Neuron (in vitro differentiated cells): ENCODE results near the gene ITGA4.

Experiments
- H2AFZ ChIP-seq: one replicate; pipeline ENCODE4 v1.6.1; 2013; ENCODE audit warnings: low read depth, mild to moderate bottlenecking, inconsistent platforms, low read length, moderate library complexity
- H3K27me3 ChIP-seq: one replicate; pipeline ENCODE4 v1.6.1; 2013; ENCODE audit warnings: low read length; ENCODE audit not compliant: insufficient read depth
- H3K36me3 ChIP-seq: one replicate; pipeline ENCODE4 v1.6.1; 2013; ENCODE audit warnings: low read length; ENCODE audit not compliant: insufficient read depth
- H3K4me1 ChIP-seq: one replicate; pipeline ENCODE4 v1.6.1; 2013; ENCODE audit warnings: low read length; ENCODE audit not compliant: insufficient read depth
- H3K4me3 ChIP-seq: 2 replicates; pipeline ENCODE4 v1.5.1; 2013; ENCODE audit warnings: mild to moderate bottlenecking, low read length, moderate library complexity
- H3K9me3 ChIP-seq: one replicate; pipeline ENCODE4 v1.6.1; 2013; ENCODE audit warnings: low read length

Gene ITGA4

DNA sequence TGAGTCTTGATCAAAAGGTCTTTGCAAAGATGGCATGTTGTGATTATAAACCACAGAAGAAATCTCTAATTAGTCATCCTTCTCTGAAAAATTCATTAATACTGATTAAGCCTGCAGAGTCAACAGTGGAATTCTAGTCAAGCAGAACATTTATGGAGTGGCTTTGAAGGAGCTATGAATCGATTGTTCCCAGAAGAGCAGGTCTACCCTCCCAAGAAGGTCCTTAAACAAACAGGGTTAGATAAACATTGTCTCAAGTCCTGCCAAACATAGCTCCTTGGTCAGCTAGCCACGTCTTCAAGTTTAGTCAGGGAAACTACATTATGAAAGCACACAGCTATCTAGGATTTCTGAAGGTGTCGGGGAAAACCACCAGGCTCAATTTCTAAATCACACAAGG, 88.9 kb downstream of the ITGA4 start:
- H3K9me3 ChIP-seq: no peaks in the 10 kb centered on the region
- H3K4me1 ChIP-seq: no peaks in the 10 kb centered on the region
- no peaks in the 10 kb centered on the region for H3K36me3 ChIP-seq
- no peaks in the 10 kb centered on the region for H3K27me3 ChIP-seq
- no peak overlapping the region for H3K4me3 ChIP-seq
- no peak overlapping the region for H2AFZ ChIP-seq

DNA sequence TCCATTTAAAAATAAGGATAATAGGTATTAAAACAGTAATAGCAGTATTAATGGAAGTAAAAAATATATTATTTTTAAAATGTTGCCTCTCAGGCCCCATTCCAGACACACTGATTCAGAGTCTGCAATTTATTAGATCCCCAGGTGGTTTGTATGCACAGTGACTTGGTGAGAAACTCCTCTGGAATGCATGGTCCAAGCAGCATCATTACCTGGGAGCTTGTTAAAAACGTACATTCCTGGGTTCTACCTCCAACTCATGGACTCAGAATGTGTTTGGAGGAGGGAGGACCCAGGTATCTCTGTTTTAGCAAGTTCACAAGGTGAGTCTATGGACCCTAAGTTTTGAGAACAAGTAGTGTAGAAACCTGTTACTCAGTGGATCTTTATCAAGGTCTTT, 95.6 kb downstream of the ITGA4 start:
- H3K4me1 ChIP-seq: no peaks in the 10 kb centered on the region
- no peaks in the 10 kb centered on the region for H3K36me3 ChIP-seq
- no peak overlapping the region for H2AFZ ChIP-seq
- H3K27me3 ChIP-seq: no peaks in the 10 kb centered on the region
- no peak overlapping the region for H3K4me3 ChIP-seq
- no peaks in the 10 kb centered on the region for H3K9me3 ChIP-seq

DNA sequence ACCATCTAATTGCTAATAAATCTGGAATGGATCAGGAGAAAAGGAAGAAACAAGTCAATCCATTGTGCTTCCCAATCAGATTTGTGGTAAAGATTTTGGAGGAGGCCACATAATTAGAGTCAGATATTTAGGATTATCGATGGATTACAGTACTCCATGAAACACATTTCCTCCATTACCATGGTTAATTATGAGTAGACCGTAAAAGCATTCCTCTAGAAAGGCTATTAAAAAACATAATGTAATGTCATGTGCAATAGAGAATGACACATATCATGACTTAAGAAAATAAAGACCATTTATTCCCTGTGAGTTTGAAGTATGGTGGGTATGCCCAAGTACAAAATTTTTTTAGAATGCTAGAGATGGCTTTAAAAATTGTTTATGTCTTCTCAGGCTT, 96.1 kb downstream of the ITGA4 start:
- Histone ChIP-seq H3K27me3 (no peaks in the 10 kb centered on the region), H3K9me3 (no peaks in the 10 kb centered on the region), H3K4me3 (no peak overlapping the region), H3K36me3 (no peaks in the 10 kb centered on the region), H2AFZ (no peak overlapping the region), H3K4me1 (no peaks in the 10 kb centered on the region)

DNA sequence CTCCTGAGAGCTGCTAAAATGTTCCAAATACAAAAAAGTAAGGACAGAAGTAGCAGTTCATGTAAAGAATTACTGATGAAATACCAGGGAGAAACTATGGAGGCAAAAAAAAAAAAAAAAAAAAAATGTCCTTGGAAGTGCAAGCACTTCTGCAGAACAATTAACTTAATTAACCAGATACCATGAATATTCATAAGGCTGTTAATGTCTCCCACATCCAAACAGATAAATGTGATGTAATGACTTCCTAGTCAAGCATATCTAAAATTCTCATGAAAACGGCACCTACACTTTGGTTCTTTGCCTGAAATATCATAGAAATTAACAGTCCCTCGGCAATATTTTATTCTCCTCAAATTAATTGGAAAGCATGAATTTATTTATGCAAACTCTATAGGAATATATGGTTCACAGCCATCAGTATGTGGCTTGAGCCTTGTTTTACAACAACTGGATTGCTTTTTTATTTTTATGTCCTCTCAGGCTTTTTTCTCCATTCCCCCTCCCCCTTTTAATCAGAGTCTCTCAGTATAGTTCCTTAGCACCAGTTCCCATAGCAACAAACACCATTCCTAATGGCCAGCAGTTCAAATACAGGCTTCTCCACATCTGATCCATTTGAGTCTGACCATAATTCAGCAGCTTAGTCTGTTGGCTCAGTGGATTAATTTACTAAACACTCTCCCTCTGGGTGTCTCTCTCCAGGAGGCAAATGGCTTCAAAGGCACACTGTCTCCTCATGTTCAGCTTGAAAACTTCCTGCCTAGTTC, 97.1 kb downstream of the ITGA4 start:
- no peaks in the 10 kb centered on the region for H3K4me1 ChIP-seq
- H3K27me3 ChIP-seq: no peaks in the 10 kb centered on the region
- H3K4me3 ChIP-seq: no peak overlapping the region
- no peaks in the 10 kb centered on the region for H3K9me3 ChIP-seq
- H3K36me3 ChIP-seq: no peaks in the 10 kb centered on the region
- no peak overlapping the region for H2AFZ ChIP-seq

DNA sequence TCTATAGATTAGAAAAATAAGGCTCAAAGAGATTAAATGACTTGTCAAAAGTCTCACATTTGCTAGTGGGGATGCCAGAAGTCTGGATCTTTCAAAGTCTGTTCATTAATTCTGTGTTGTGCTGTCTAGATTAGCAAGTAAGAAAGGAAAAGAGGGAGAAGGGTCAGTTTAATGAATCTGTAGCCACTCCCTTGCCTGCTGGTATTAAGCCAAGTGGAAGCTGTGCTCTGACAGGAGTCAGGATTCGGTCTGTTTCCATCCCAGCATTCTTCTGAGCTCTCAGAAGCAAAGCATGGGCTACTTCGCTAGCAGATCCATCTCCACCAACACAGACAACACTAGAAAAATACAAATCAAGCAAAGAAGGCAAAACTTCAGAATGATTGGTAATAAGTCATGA, 101.2 kb downstream of the ITGA4 start:
- Histone ChIP-seq H3K36me3 (no peaks in the 10 kb centered on the region), H2AFZ (no peak overlapping the region), H3K4me3 (no peak overlapping the region), H3K27me3 (no peaks in the 10 kb centered on the region), H3K4me1 (no peaks in the 10 kb centered on the region), H3K9me3 (no peaks in the 10 kb centered on the region)

DNA sequence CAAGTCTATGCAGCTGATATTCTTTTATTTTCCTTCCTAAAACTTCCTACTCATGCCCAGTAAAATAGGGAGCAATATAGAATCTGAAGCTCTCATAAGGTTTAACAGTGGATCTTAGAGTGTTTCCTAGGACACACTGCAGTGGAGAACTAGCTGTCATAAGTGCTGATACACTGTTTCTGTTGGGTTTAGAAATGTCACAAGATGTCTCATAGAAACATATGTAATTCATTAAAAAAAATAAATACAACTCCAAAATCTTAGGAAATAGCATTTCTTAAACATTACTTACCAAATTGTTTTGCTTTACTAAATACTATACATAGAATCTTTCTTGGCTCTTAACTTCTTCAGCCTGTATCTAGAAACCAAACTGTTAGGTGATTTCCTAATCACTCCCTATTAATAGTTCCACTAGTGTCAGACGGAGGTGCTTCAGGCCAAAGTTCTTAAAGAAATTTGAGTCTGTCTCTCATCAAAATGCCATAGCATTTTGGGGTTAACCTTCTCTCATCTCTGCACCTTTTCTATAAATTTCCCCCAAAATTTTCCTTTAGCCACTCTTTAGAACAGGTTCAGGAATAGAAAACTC, 106.0 kb downstream of the ITGA4 start:
- H3K4me1 ChIP-seq: no peaks in the 10 kb centered on the region
- H3K4me3 ChIP-seq: no peak overlapping the region

DNA sequence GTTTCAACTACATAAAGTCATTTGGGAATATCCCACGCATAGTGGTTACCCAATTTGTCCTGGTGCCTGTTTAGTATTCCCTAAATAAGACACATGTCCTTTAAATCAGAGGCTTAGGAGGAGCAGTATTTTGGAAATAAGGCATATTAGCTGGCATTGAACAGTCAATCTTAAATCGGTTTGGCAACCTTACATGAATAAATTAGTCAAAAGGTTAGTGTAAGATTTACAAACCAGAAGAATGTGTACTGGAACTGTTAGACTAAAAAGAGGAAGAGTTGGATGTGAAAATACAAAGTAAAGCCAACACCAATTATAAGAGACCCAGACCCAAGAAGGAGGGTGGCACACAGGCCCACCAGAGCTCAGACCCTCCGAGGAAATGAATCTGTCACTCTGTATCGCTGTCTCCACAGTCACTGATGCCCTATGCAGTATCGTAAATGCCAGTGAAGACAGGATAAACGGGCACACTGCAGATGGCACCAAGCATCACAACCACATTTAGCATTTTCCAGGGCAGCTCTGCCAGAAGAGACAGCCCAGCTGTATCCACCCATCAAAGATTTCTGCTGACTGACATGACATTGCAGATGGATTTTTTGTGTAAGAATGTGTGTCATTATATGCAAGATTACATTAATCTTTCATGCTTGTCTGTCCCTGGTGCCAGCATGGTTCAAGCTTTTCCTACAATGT, 109.3 kb downstream of the ITGA4 start:
- H3K4me1 ChIP-seq: no peaks in the 10 kb centered on the region
- no peaks in the 10 kb centered on the region for H3K9me3 ChIP-seq
- no peaks in the 10 kb centered on the region for H3K27me3 ChIP-seq
- no peak overlapping the region for H2AFZ ChIP-seq
- H3K4me3 ChIP-seq: no peak overlapping the region
- H3K36me3 ChIP-seq: no peaks in the 10 kb centered on the region

More for the DNA sequence above, 106.0 kb downstream of the ITGA4 start:
- no peaks in the 10 kb centered on the region for H3K9me3 ChIP-seq
- H2AFZ ChIP-seq: no peak overlapping the region
- H3K36me3 ChIP-seq: no peaks in the 10 kb centered on the region
- no peaks in the 10 kb centered on the region for H3K27me3 ChIP-seq

DNA sequence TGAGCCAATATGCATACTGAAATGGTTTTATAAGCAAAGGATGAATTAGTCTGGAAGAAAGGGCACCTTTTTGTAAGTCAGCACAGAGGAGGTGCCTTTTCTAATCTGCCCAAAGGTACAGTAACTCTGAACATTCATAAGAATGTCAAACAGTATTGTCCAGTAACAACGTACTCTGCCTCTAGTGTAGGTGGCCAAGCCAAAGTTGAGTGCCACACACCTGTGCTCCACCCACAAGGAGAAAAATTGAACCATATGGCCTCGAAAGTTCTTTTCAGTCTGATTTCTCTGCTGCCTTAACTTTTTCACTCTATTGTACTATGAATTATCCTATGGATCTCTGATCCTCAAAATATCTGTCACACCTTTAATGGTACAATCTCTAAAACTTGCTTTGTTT, 112.9 kb downstream of the ITGA4 start:
- Histone ChIP-seq H3K36me3 (no peaks in the 10 kb centered on the region), H3K4me1 (peaks cover 10% of the 10 kb centered on the region), H2AFZ (no peak overlapping the region), H3K9me3 (no peaks in the 10 kb centered on the region), H3K4me3 (no peak overlapping the region), H3K27me3 (no peaks in the 10 kb centered on the region)

DNA sequence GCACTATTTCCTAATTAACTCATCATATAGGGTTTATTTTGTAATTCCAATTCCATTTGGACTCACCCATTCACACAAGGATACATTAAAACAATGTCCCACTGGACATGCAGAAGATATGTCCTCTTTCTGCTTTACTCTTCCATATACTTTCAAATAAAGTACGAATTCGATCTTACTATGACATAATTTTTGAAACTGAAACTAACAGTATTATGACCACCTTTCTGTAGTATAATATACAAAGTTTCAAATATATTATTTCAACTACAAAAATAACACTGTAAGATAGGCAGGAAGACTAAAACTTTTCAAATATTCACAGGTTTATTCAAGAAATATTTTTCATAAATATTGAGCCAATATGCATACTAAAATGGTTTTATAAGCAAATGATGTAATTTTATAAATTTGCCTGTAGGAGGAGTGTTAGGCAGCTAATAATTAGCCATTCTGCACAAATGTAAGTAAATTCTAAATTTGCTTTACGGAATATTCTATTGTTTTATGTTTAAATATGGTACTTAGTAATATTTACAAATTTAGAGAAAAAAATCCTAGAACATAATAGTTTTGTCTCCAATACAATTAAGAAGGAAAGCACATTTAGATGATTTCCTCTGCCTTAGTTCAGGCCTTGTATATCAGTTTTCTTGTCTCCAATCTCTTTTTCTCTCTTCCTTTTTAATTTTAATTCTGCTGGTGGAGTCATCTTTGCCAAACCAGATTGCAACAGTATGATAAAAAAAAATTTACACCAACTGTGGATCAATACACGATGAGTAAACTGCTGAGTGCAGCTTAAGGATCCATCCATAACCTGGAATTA, 113.9 kb downstream of the ITGA4 start:
- H3K27me3 ChIP-seq: no peaks in the 10 kb centered on the region
- H3K9me3 ChIP-seq: no peaks in the 10 kb centered on the region
- no peak overlapping the region for H3K4me3 ChIP-seq
- H3K36me3 ChIP-seq: no peaks in the 10 kb centered on the region
- H3K4me1 ChIP-seq: peaks cover 15% of the 10 kb centered on the region
- no peak overlapping the region for H2AFZ ChIP-seq

DNA sequence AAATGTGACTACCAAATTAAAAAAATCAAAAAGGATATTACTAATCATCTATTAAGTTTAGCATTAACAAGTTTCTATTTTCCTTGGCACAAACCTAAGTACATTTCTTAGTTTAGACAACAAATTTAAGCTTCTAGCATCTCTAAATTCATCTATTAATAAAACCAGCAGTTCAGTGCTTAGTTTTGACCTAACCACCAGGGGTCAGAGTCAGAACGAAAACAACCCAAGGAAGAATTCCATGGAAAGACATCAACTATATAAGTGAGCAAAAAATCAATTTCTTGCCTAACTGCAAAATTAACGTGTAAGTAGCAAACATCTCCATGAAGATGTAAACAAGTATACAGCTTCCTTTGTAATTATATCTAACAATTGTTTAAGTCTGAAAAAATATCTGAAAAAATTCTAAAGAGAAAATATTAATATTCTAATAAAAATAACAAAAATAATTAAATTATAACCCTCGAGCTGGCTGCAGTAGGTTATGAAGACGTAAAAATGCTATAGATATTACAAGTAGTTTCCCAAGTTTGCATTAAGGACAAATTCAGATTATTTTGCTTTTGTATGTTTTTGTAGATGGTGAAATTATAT, 116.1 kb downstream of the ITGA4 start:
- H3K4me1 ChIP-seq: peaks cover 15% of the 10 kb centered on the region
- no peaks in the 10 kb centered on the region for H3K9me3 ChIP-seq
- H3K27me3 ChIP-seq: peaks cover 1% of the 10 kb centered on the region
- H3K4me3 ChIP-seq: no peak overlapping the region
- H3K36me3 ChIP-seq: no peaks in the 10 kb centered on the region
- no peak overlapping the region for H2AFZ ChIP-seq

DNA sequence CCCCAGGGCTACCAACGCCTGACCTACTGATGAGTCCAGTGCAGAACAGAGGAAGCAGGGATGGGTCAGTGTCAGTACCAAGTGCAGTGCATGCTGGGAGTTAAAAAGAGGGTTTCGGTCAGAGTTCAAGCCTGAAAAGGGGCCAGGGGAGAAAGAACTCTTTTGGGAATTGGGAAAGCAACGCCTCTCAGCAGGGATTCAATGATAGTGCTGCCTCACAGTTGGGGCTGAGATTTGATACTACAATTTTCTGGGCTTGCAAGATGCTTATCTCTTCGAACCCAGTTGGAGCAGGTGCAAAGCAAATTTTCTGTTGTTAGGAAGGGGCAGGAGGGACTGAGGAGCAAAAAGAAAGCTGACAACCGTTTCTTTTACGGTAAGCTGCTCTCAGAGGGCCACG, 117.1 kb downstream of the ITGA4 start:
- no peaks in the 10 kb centered on the region for H3K36me3 ChIP-seq
- no peak overlapping the region for H2AFZ ChIP-seq
- H3K4me3 ChIP-seq: no peak overlapping the region
- H3K27me3 ChIP-seq: peaks cover 4% of the 10 kb centered on the region
- peaks cover 15% of the 10 kb centered on the region for H3K4me1 ChIP-seq
- H3K9me3 ChIP-seq: no peaks in the 10 kb centered on the region

DNA sequence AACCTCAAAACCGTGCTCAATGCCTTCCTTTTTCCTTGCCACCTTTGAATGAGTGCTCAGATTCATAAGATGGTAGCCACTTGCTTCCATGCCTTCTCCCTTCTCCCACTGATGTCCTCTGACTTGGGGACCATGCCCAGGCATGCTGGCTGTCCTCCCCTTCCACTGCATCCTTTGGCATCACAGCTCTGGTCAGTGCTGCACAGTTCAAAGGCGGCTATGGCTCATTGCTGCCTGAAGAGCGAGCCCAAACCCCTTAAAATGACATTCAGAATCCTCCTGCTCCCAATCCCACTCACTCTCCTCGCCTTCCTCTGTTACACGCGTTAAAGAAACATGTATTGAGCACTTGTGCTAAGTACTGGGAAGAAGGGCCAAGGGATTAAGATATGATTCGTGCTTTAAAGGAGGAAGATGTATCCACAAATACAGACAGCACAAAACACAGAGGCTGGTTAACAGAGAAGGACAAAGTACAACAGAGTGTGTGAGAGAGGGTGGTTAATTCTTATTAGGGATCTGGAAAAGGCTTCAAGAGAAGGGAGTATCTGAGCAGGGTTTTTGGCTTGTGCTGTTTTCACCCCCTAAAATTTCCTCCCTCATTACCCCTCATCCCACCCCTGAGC, 118.0 kb downstream of the ITGA4 start:
- H3K4me3 ChIP-seq: no peak overlapping the region
- H2AFZ ChIP-seq: peak overlapping the region; percentile 32
- H3K4me1 ChIP-seq: peaks cover 15% of the 10 kb centered on the region
- no peaks in the 10 kb centered on the region for H3K9me3 ChIP-seq
- peaks cover 4% of the 10 kb centered on the region for H3K27me3 ChIP-seq
- no peaks in the 10 kb centered on the region for H3K36me3 ChIP-seq
